ENCODE results near the gene CAB39L. TPM values are rescaled to one million over a fixed set of nuclear protein-coding genes. Genes with fewer than 3 reads are reported as not detected.

The CAB39L gene
- total RNA-seq, 1 donor from 2014 or later, result 13.4 TPM

GRCh38 chr13:49347650-49348385, 96.0 kb downstream of the CAB39L start:
- TF ChIP-seq CTCF (IDR thresholded peaks at IDR 0.05), result no peak
- DNase-seq, result no peak
- H3K27me3 ChIP-seq (ENCODE audit: low read depth), result no peaks in the 10 kb centered on the region
- H3K4me3 ChIP-seq, result no peak overlapping the region
- ATAC-seq, result no peak
- intact Hi-C loops (cut with DNase I), result no loop called here
- no peak overlapping the region for H3K27ac ChIP-seq
- no peaks in the 10 kb centered on the region for H3K9me3 ChIP-seq
- peaks cover 6% of the 10 kb centered on the region for H3K36me3 ChIP-seq
- H3K4me1 ChIP-seq, result no peaks in the 10 kb centered on the region

- ATAC-seq (no peak), DNase-seq (no peak)
- intact Hi-C loops (cut with DNase I), result no loop called here
- Histone ChIP-seq H3K4me3 (no peak overlapping the region), H3K27ac (no peak overlapping the region), H3K9me3 (no peaks in the 10 kb centered on the region), H3K27me3 (ENCODE audit: low read depth) (no peaks in the 10 kb centered on the region), H3K36me3 (peaks cover 6% of the 10 kb centered on the region), H3K4me1 (no peaks in the 10 kb centered on the region)
- TF ChIP-seq CTCF (IDR thresholded peaks at IDR 0.05), result no peak
Observed at GRCh38 chr13:49346460-49346859, 97.4 kb downstream of the CAB39L start.

- Histone ChIP-seq H3K36me3 (peaks cover 6% of the 10 kb centered on the region), H3K9me3 (no peaks in the 10 kb centered on the region), H3K27me3 (ENCODE audit: low read depth) (no peaks in the 10 kb centered on the region), H3K4me3 (no peak overlapping the region), H3K27ac (no peak overlapping the region), H3K4me1 (no peaks in the 10 kb centered on the region)
- DNase-seq (no peak), ATAC-seq (no peak)
- intact Hi-C loops (cut with DNase I), result no loop called here
- TF ChIP-seq CTCF (IDR thresholded peaks at IDR 0.05), result no peak
Observed at GRCh38 chr13:49343731-49344130, 100.1 kb downstream of the CAB39L start.

- intact Hi-C loops (cut with DNase I), result no loop called here
- ATAC-seq (no peak), DNase-seq (no peak)
- no peak for TF ChIP-seq CTCF (IDR thresholded peaks at IDR 0.05)
- Histone ChIP-seq H3K4me1 (no peaks in the 10 kb centered on the region), H3K27me3 (ENCODE audit: low read depth) (no peaks in the 10 kb centered on the region), H3K36me3 (peaks cover 6% of the 10 kb centered on the region), H3K9me3 (no peaks in the 10 kb centered on the region), H3K27ac (no peak overlapping the region), H3K4me3 (no peak overlapping the region)
Observed at GRCh38 chr13:49343255-49343654, 100.6 kb downstream of the CAB39L start.

GRCh38 chr13:49342454-49342853, 101.4 kb downstream of the CAB39L start:
- Histone ChIP-seq H3K4me3 (no peak overlapping the region), H3K9me3 (no peaks in the 10 kb centered on the region), H3K36me3 (peaks cover 6% of the 10 kb centered on the region), H3K27ac (no peak overlapping the region), H3K4me1 (no peaks in the 10 kb centered on the region), H3K27me3 (ENCODE audit: low read depth) (no peaks in the 10 kb centered on the region)
- intact Hi-C loops (cut with DNase I), result no loop called here
- no peak for ATAC-seq
- no peak for DNase-seq
- no peak for TF ChIP-seq CTCF (IDR thresholded peaks at IDR 0.05)
